HEK293T (cell line): ENCODE measurements around the gene RELCH.

Experiments
- FOXK2 ChIP-seq: fragments of 450-650 bp; IDR thresholded peaks from 2 replicates; pipeline ENCODE4 v1.6.1; 2016; ENCODE audit warnings: mild to moderate bottlenecking
- HDGF ChIP-seq: fragments of 450-650 bp; IDR thresholded peaks from 2 replicates; pipeline ENCODE4 v1.6.1; 2017; ENCODE audit warnings: antibody characterized with exemption, borderline replicate concordance
- PKNOX1 ChIP-seq: fragments of 450-650 bp; IDR thresholded peaks from 2 replicates; pipeline ENCODE4 v1.6.1; 2016
- ZNF384 ChIP-seq: fragments of 450-650 bp; IDR thresholded peaks from 2 replicates; pipeline ENCODE4 v1.6.1; 2016

- TF ChIP-seq HDGF (no peak), PKNOX1 (no peak), FOXK2 (no peak), ZNF384 (no peak)
Observed at GRCh38 chr18:62210138-62210537, 23.1 kb downstream of the RELCH start.
